GM23248 (cell line): ENCODE measurements around the gene ESRP2. TPM values are rescaled to one million over a fixed set of nuclear protein-coding genes. Genes with fewer than 3 reads are reported as not detected.
A peak's percentile ranks its signal among the peaks of the same experiment; 100 is the strongest.

ENCODE experiments used
- DNase-seq: peaks from one replicate; pipeline ENCODE4 v3.0.0-alpha.2; 2015
- H2AFZ ChIP-seq: fragments of 200-600 bp; sonication (generic); 2 replicates; pipeline ENCODE4 v1.6.1; 2016; ENCODE audit warnings: antibody characterized with exemption
- H3F3A ChIP-seq: fragments of 200-600 bp; sonication (generic); 2 replicates; pipeline ENCODE4 v1.6.1; 2016; ENCODE audit warnings: mild to moderate bottlenecking, antibody characterized with exemption, mixed run types; ENCODE audit not compliant: insufficient read depth
- H3K27ac ChIP-seq: fragments of 200-600 bp; sonication (generic); 2 replicates; pipeline ENCODE4 v1.5.1; 2016; ENCODE audit warnings: mild to moderate bottlenecking
- H3K27me3 ChIP-seq: fragments of 200-600 bp; sonication (generic); replicated peaks from 2 replicates; pipeline ENCODE4 v1.6.1; 2016; ENCODE audit warnings: mild to moderate bottlenecking; ENCODE audit not compliant: insufficient read depth
- H3K36me3 ChIP-seq: fragments of 200-600 bp; sonication (generic); 2 replicates; pipeline ENCODE4 v1.6.1; 2016; ENCODE audit warnings: low read depth, mild to moderate bottlenecking
- H3K4me1 ChIP-seq: fragments of 200-600 bp; sonication (generic); 2 replicates; pipeline ENCODE4 v1.6.1; 2016; ENCODE audit warnings: mild to moderate bottlenecking; ENCODE audit not compliant: insufficient read depth
- H3K4me2 ChIP-seq: fragments of 200-600 bp; sonication (generic); one replicate; pipeline ENCODE4 v1.6.1; 2016; ENCODE audit warnings: mild to moderate bottlenecking; ENCODE audit not compliant: unreplicated experiment
- H3K4me3 ChIP-seq: fragments of 200-600 bp; sonication (generic); 2 replicates; pipeline ENCODE4 v1.5.1; 2016; ENCODE audit warnings: mild to moderate bottlenecking
- H3K79me2 ChIP-seq: fragments of 200-600 bp; sonication (generic); 2 replicates; pipeline ENCODE4 v1.6.1; 2016; ENCODE audit warnings: mild to moderate bottlenecking; ENCODE audit not compliant: insufficient read depth
- H3K9ac ChIP-seq: fragments of 200-600 bp; sonication (generic); 2 replicates; pipeline ENCODE4 v1.6.1; 2016; ENCODE audit warnings: mild to moderate bottlenecking
- H3K9me2 ChIP-seq: fragments of 200-600 bp; sonication (generic); 2 replicates; pipeline ENCODE4 v1.6.1; 2016; ENCODE audit warnings: mixed run types, mild to moderate bottlenecking, moderate library complexity; ENCODE audit not compliant: insufficient read depth
- H3K9me3 ChIP-seq: fragments of 200-600 bp; sonication (generic); one replicate; pipeline ENCODE4 v1.6.1; 2017; ENCODE audit warnings: low read depth
- H4K20me1 ChIP-seq: fragments of 200-600 bp; sonication (generic); 2 replicates; pipeline ENCODE4 v1.6.0; 2016; ENCODE audit not compliant: insufficient read depth
- EZH2 ChIP-seq: fragments of 200-600 bp; sonication (generic); IDR thresholded peaks from 2 replicates; pipeline ENCODE4 v1.6.1; 2018; ENCODE audit warnings: antibody characterized with exemption, mild to moderate bottlenecking; ENCODE audit not compliant: insufficient read depth, poor library complexity, severe bottlenecking
- EZH2phosphoT487 ChIP-seq: fragments of 200-600 bp; sonication (generic); IDR thresholded peaks from 2 replicates; pipeline ENCODE4 v1.6.1; 2018; ENCODE audit warnings: antibody characterized with exemption, moderate library complexity, mild to moderate bottlenecking, low read depth; ENCODE audit not compliant: insufficient read depth
- WGBS, 2 experiments: methylation state at CpG; one replicate each; pipeline ENCODE4 v1.1.6; 2015 to 2017; ENCODE audit warnings: low lambda C conversion rate in 2 of 2, low coverage in 1 of 2; ENCODE audit errors: missing lambda C conversion rate in 2 of 2; 5-methylcytosine and 5-hydroxymethylcytosine counted together
- in situ Hi-C: fragments of 300-500 bp; cut with MboI; formaldehyde crosslinking; loops from 2 replicates; pipeline ENCODE4 v1.15.0; 2020
- polyA plus RNA-seq: library from polyadenylated mRNA; unstranded; fragments of >200 nt; fragmentation: Nextera tagmentation; extraction: Ambion mirVana; gene quantifications from 2 replicates; pipeline ENCODE4 v1.2.1, GENCODE V29; 2016
- total RNA-seq: library from RNA; depleted of rRNA; stranded (reverse); fragments of >200 nt; shearing (Covaris generic); gene quantifications from 2 replicates; pipeline ENCODE4 v1.2.3, GENCODE V29; 2014

ESRP2 gene
- total and polyA plus RNA-seq, 2 experiments from 2014 or later = 0.32 to 0.34 TPM

DNA sequence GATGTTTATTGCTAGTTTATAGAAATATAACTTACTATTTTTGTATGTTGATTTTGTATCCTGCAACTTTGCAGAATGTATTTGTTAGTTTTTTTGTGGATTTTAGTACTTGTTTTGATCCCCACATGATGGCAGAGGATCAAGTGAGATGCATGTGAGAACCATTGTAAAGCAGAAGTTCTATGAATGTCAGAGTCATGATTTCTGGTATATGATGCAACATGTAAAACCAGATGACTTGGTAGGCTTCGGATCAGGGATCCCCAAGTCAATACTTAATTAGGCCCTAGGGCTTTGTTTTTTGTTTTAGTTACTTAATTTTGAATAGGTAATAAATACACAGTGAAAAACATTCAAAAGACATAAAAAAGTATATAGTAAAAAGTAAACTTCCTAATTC, 45.8 kb downstream of the ESRP2 start:
- no peaks in the 10 kb centered on the region for H3K4me1 ChIP-seq
- WGBS, 2 experiments = 36 to 44% methylated on average over 1 of the region's 1 CpG
- no peaks in the 10 kb centered on the region for H3K27me3 ChIP-seq
- H4K20me1 ChIP-seq = no peaks in the 10 kb centered on the region
- no peaks in the 10 kb centered on the region for H3K9me2 ChIP-seq
- no peaks in the 10 kb centered on the region for H3K79me2 ChIP-seq
- H3K4me2 ChIP-seq = no peak overlapping the region
- H2AFZ ChIP-seq = no peak overlapping the region
- DNase-seq = peak; percentile 10
- H3K9me3 ChIP-seq = no peaks in the 10 kb centered on the region
- TF ChIP-seq EZH2 = no peak
- TF ChIP-seq EZH2phosphoT487 = no peak
- no peak overlapping the region for H3K27ac ChIP-seq
- no peaks in the 10 kb centered on the region for H3K36me3 ChIP-seq
- no peak overlapping the region for H3K4me3 ChIP-seq
- in situ Hi-C loops = no loop called here
- no peaks in the 10 kb centered on the region for H3F3A ChIP-seq
- no peak overlapping the region for H3K9ac ChIP-seq

DNA sequence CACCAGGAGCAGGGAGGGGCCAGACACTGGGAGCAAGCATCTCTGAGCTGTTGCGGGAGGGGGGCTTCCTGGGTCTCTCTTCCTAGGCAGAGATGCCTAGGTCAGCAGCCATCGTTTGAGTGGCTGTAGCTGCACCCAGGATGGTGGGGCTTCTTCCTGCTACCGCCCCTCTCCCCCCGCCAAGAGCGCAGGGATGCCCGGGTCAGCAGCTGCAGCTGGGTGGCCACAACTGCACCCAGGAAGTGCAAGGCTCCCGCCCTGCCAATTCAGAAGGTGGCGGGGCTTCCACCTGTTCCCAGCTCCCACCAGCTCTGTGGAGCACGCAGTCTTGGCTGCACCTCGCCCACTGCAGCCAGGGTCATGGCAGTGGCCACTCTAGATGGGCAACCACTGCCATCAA, 47.8 kb downstream of the ESRP2 start:
- Histone ChIP-seq H3K9me3 (no peaks in the 10 kb centered on the region), H3K4me1 (no peaks in the 10 kb centered on the region), H3K4me2 (no peak overlapping the region), H3K9me2 (no peaks in the 10 kb centered on the region), H3K27ac (no peak overlapping the region), H3K36me3 (no peaks in the 10 kb centered on the region), H2AFZ (no peak overlapping the region), H3F3A (no peaks in the 10 kb centered on the region), H3K27me3 (no peaks in the 10 kb centered on the region), H3K9ac (no peak overlapping the region), H3K4me3 (no peak overlapping the region), H3K79me2 (no peaks in the 10 kb centered on the region), H4K20me1 (no peaks in the 10 kb centered on the region)
- 92 to 96% methylated on average over 10 of the region's 10 CpGs for WGBS, 2 experiments
- in situ Hi-C loops = no loop called here
- TF ChIP-seq EZH2 = no peak
- TF ChIP-seq EZH2phosphoT487 = no peak
- DNase-seq = no peak

DNA sequence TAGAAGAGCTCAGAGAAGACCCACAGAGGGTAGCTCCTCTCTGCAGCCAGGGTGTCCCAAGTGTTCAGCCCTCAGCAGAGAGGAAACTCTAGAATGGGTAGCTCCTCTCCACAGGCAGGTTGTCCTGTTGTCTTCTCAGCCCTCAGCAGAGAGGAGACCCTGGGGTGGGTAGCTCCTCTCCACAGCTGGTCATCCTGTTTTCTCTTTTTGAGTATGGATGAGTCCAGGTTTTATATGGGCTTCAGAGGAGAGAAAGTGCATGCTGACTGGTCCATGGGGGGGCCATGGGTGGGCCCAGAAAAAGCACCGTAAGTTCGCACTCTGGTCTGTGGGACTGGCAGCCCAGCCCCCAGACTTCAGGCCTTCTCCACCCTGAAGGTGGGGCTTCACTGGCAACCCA, 48.4 kb downstream of the ESRP2 start:
- Histone ChIP-seq H3K9me2 (no peaks in the 10 kb centered on the region), H3K4me2 (no peak overlapping the region), H3K4me1 (no peaks in the 10 kb centered on the region), H2AFZ (no peak overlapping the region), H3K79me2 (no peaks in the 10 kb centered on the region), H3K27me3 (no peaks in the 10 kb centered on the region), H3K9me3 (no peaks in the 10 kb centered on the region), H3K9ac (no peak overlapping the region), H3K36me3 (no peaks in the 10 kb centered on the region), H3K27ac (no peak overlapping the region), H4K20me1 (no peaks in the 10 kb centered on the region), H3F3A (no peaks in the 10 kb centered on the region), H3K4me3 (no peak overlapping the region)
- in situ Hi-C loops = no loop called here
- TF ChIP-seq EZH2phosphoT487 = no peak
- TF ChIP-seq EZH2 = no peak
- DNase-seq = no peak
- WGBS, 2 experiments = 96 to 100% methylated on average over 2 of the region's 2 CpGs

GRCh38 chr16:68186877-68187276, 49.0 kb downstream of the ESRP2 start:
- no peaks in the 10 kb centered on the region for H4K20me1 ChIP-seq
- no peak overlapping the region for H3K4me2 ChIP-seq
- DNase-seq = no peak
- H3K79me2 ChIP-seq = no peaks in the 10 kb centered on the region
- no peaks in the 10 kb centered on the region for H3K9me3 ChIP-seq
- no peaks in the 10 kb centered on the region for H3K27me3 ChIP-seq
- no peak overlapping the region for H3K27ac ChIP-seq
- TF ChIP-seq EZH2 (no peak), EZH2phosphoT487 (no peak)
- in situ Hi-C loops = no loop called here
- no peaks in the 10 kb centered on the region for H3K36me3 ChIP-seq
- H3K9ac ChIP-seq = no peak overlapping the region
- 97 to 99% methylated on average over 7 of the region's 7 CpGs for WGBS, 2 experiments
- H3K9me2 ChIP-seq = no peaks in the 10 kb centered on the region
- H3K4me1 ChIP-seq = no peaks in the 10 kb centered on the region
- no peak overlapping the region for H2AFZ ChIP-seq
- no peak overlapping the region for H3K4me3 ChIP-seq
- no peaks in the 10 kb centered on the region for H3F3A ChIP-seq

GRCh38 chr16:68183046-68183445, 52.9 kb downstream of the ESRP2 start:
- Histone ChIP-seq H3K27ac (no peak overlapping the region), H3K79me2 (no peaks in the 10 kb centered on the region), H3K9me3 (no peaks in the 10 kb centered on the region), H3K9ac (no peak overlapping the region), H3K4me2 (no peak overlapping the region), H3K4me3 (no peak overlapping the region), H2AFZ (no peak overlapping the region), H3F3A (0 out of 2 replicates have a peak, but pooled peaks cover 7% of the 10 kb centered on the region), H3K36me3 (no peaks in the 10 kb centered on the region), H3K9me2 (no peaks in the 10 kb centered on the region), H3K4me1 (no peaks in the 10 kb centered on the region; the same call in 1 of the 2 replicates), H4K20me1 (no peaks in the 10 kb centered on the region), H3K27me3 (no peaks in the 10 kb centered on the region)
- DNase-seq = no peak
- TF ChIP-seq EZH2 = no peak
- TF ChIP-seq EZH2phosphoT487 = no peak
- in situ Hi-C loops = no loop called here
- whole genome bisulfite sequencing, 2 experiments = 80 to 83% methylated on average over 3 of the region's 3 CpGs
